ENCODE data around the gene COQ10A. TPM values are rescaled to one million over a fixed set of nuclear protein-coding genes. Genes with fewer than 3 reads are reported as not detected.
A peak's percentile ranks its signal among the peaks of the same experiment; 100 is the strongest.

Gene COQ10A
- total and polyA plus RNA-seq, 2 of the 13 experiments (the other 11 are each of a cell fraction or from before 2014, with no cell fraction given) = 21.0 to 37.3 TPM

GRCh38 chr12:56221757-56222530 lies 44.8 kb upstream of the COQ10A start, which contains the start of gene RNF41 (continued):
- TF ChIP-seq PRDM10 (CRISPR knock-in tag; IDR thresholded peaks at IDR 0.05; ENCODE audit: low read depth) (peak; percentile 58; the same call in 1 of the 2 replicates), TERF1 (CRISPR knock-in tag; IDR thresholded peaks at IDR 0.05) (no peak), FOXO4 (CRISPR knock-in tag; conservative IDR thresholded peaks at IDR 0.05) (0 out of 2 replicates have a peak, but pooled peaks have one; percentile 76), AHDC1 (CRISPR knock-in tag; IDR thresholded peaks at IDR 0.05; ENCODE audit: borderline replicate concordance) (no peak), ZNF563 (CRISPR knock-in tag; IDR thresholded peaks at IDR 0.05) (peak; percentile 77; the same call in 1 of the 2 replicates), ZBTB8A (CRISPR knock-in tag; IDR thresholded peaks at IDR 0.05; ENCODE audit: borderline replicate concordance, low read depth) (peak; percentile 83; the same call in 1 of the 2 replicates), ZHX2 (IDR thresholded peaks at IDR 0.05; ENCODE audit: low read depth) (0 out of 2 replicates have a peak, but pooled peaks have one; percentile 8), ZHX2 (CRISPR knock-in tag; IDR thresholded peaks at IDR 0.05; ENCODE audit: borderline replicate concordance) (peak; percentile 11; the same call in 1 of the 2 replicates)

All from HepG2 (cell line).